Loucy (cell line): ENCODE results near the gene RELA.

Experiments used
- EZH2phosphoT487 ChIP-seq: fragments of 200-600 bp; IDR thresholded peaks from 2 replicates; pipeline ENCODE4 v1.6.1; 2018; ENCODE audit warnings: antibody characterized with exemption, mild to moderate bottlenecking, moderate library complexity, borderline replicate concordance
- TF ChIP-seq, protein P1 (sequence below): fragments of 200-600 bp; sonication (generic); conservative IDR thresholded peaks from 2 replicates; pipeline ENCODE4 v1.5.1; 2014; ENCODE audit warnings: mild to moderate bottlenecking, antibody characterized with exemption, low read length

DNA sequence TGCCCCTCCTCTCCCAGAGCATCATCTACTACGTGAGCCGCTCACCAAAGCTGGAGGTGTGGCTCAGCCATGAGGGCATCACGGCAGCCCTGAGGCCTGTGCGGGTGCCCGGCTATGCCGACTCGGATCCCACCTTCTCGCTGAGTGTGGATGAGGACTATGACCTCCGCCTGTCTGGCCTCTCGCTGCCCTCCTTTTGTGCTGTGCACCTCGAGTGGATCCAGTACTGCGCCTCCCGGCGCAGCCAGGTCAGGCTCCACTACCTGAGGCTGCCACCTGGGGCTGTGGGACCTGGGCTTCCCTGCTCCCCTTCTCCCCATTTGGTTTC, 28.6 kb downstream of the RELA start:
- TF ChIP-seq, protein P1, sequence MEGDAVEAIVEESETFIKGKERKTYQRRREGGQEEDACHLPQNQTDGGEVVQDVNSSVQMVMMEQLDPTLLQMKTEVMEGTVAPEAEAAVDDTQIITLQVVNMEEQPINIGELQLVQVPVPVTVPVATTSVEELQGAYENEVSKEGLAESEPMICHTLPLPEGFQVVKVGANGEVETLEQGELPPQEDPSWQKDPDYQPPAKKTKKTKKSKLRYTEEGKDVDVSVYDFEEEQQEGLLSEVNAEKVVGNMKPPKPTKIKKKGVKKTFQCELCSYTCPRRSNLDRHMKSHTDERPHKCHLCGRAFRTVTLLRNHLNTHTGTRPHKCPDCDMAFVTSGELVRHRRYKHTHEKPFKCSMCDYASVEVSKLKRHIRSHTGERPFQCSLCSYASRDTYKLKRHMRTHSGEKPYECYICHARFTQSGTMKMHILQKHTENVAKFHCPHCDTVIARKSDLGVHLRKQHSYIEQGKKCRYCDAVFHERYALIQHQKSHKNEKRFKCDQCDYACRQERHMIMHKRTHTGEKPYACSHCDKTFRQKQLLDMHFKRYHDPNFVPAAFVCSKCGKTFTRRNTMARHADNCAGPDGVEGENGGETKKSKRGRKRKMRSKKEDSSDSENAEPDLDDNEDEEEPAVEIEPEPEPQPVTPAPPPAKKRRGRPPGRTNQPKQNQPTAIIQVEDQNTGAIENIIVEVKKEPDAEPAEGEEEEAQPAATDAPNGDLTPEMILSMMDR: no peak
- TF ChIP-seq EZH2phosphoT487: no peak
